GM21367 (cell line): ENCODE results near the gene KRT79.

Experiments
- ATAC-seq: cut with Tn5 transposase; IDR thresholded peaks from one replicate; pipeline ENCODE4 v1.9.1; 2021; ENCODE audit not compliant: unreplicated experiment

The KRT79 gene

DNA sequence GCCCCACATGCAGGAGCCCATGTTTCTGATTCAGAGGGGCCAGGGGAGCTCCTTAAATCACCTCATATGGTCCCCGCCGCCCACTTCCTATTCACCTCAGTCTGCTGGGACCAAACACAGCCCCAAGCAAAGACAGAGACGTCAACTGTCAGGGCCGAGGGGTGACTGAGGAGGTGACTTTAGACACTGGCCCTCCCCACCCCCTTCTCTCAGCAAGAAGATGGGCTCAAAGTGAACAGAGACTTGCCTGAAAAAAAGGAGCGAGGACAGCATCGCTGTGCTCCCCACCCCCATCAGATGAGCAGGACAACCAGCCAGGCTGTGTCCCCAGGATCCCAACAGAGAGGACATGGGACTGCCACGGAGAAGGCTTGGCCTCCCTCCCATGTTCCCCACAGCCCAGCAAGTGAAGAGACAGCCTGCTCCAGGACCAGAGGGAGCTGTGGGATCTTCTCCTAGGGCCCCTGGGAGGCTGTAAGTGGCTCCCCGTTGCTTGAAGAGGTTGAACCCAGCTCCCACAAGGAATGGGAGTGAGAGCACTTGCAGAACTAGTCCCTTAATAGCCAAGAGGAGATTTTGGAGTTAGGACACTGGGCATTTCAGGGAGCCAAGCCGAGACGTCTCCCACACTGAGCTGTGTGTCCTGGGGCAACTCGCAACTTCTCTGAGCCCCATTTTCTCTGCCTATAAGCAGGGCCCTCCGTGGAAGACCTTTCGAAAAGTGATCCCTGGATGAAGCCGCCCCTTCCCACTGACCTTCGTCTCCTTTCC lies 1.3 kb upstream of the KRT79 start:
- ATAC-seq, result no peak

DNA sequence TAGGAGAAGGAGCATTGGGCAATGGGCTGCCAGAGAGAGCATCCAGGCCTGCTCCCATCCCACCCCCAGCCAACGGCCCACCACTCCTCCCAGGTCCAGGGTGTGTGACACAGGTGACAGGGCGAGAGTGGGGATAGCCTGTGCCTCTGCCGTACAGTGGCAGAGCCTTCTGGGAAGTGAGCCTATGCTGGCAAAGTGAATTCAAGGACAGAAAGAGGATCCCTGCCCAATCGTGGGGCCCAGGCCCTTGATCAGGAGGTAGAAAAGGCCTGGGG lies 553 bp upstream of the KRT79 start:
- ATAC-seq, result no peak

DNA sequence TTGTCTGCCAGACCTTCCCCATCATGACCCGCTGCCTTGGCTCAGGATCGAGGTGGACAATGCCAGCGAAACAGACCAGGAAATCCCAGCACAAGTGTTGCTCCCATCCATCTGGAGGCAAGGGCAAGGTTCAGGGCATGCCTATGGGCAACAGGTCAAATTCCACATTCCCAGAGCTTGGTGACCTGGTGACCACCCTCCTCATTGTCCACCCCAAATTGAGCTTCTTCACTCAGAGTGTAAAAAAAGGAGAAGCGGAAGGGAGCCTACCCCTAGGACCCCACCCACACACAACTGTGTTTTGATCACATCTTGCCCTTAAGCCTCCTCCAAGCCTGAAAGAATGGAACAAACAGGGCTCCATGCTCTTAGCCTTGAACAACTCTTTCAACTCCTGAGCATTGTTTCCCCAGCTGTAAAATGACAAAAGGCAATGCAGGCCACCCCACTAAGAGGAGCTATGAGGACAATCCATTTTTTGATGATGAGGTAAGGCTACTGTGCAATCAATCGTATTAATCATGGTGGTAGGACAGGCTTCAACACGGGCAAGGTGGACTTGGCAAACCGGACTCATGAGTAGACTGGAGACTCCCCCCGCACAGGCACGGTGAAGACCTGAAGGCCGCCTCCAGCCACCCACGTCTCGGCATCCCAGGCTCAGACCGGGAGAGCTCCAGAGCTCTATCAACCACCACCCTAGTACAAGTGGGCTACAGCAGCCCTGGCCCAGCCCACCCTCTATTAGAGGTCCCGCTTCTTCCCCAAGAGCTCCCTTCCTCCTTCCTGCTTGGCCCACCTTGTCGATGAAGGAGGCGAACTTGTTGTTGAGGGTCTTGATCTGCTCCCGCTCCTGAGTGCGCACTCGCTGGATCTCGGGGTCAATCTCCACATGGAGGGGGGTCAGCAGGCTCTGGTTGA lies 866 bp downstream of the KRT79 start:
- ATAC-seq, result no peak

GRCh38 chr12:52832451-52832850 lies 1.7 kb downstream of the KRT79 start:
- ATAC-seq, result no peak

DNA sequence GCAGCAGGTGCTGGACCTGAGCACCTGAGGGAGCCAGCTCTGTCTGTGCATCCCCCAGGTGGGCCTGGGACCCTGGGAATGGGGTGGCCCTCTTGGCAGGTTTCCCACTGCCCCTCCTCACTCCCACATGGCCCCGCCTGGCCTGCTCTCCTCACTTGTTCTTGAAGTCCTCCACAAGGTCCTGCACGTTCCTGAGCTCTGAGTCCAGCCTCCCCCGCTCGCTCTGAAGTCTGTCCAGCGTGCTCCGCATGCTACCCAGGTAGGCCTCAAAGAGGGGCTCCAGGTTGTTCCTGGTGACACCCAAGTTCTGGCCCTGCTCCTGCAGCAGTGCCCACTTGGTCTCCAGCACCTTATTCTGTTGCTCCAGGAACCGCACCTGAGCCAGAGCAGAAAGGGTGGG lies 2.9 kb downstream of the KRT79 start:
- ATAC-seq, result no peak

- ATAC-seq, result no peak
Observed at GRCh38 chr12:52829986-52830770, 3.9 kb downstream of the KRT79 start.

DNA sequence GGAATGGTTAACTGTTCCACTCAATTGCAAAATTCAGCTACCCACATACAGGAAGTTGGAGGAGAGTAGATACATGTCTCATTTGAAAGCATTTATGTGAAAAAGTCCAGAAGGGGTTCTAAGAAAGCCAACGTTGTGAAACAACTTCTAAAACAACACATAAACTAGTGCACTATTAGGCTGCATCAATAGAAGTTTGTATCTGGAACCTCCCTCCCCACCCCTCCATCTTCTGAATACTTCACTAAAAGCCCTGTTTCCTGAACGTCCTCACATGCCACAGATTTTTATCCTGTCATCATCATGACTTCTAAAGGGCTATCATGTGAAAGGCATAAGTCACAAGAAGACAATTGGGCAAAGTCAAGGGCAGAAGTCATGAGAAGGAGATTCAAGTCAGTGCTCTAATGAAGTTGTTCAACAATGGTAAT lies 5.5 kb downstream of the KRT79 start:
- ATAC-seq, result no peak

GRCh38 chr12:52828156-52828555 lies 6.0 kb downstream of the KRT79 start:
- ATAC-seq, result no peak

- no peak for ATAC-seq
Observed at GRCh38 chr12:52827499-52828090, 6.5 kb downstream of the KRT79 start.

GRCh38 chr12:52826611-52827498 lies 7.3 kb downstream of the KRT79 start:
- no peak for ATAC-seq

DNA sequence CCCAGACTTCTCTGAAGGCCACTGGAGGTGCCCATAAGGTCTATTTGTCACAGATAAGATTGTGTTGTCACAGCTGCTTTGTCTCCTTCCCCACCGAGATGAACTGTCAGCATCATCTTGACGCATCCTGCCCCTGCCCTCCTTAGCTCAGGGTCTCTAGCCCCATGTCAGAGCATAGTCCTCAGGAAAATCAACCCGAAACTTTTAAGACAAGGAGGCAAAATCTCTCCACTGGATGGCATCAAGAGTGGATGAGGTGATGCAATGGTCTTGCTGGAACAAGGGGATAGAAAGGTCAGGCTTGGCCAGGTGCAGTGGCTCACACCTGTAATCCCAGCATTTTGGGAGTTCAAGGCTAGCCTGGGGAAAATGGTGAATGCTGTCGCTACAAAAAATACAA lies 8.2 kb downstream of the KRT79 start:
- ATAC-seq, result no peak

GRCh38 chr12:52824741-52825410 lies 9.2 kb downstream of the KRT79 start:
- ATAC-seq, result no peak

- ATAC-seq, result no peak
Observed at GRCh38 chr12:52823761-52824450, 10.2 kb downstream of the KRT79 start.

GRCh38 chr12:52822771-52823510 lies 11.2 kb downstream of the KRT79 start:
- ATAC-seq, result no peak

- ATAC-seq, result no peak
Observed at GRCh38 chr12:52821826-52822660, 12.1 kb downstream of the KRT79 start.

GRCh38 chr12:52821071-52821730 lies 12.9 kb downstream of the KRT79 start:
- no peak for ATAC-seq

GRCh38 chr12:52820521-52820920 lies 13.6 kb downstream of the KRT79 start:
- no peak for ATAC-seq
